Epithelial cell of esophagus (primary cell): ENCODE data around the gene TBXAS1.

Experiments
- DNase-seq: peaks from one replicate; pipeline ENCODE4 v3.0.0; 2010; ENCODE audit warnings: low read depth
- H3K4me3 ChIP-seq: 2 replicates; pipeline ENCODE4 v1.5.1; 2011; ENCODE audit warnings: mild to moderate bottlenecking, low read length, control low read depth
- CTCF ChIP-seq: IDR thresholded peaks from 2 replicates; pipeline ENCODE4 v1.5.1; 2011; ENCODE audit warnings: low read depth, mild to moderate bottlenecking, low read length, control low read depth, inconsistent platforms; ENCODE audit not compliant: insufficient read depth; ENCODE audit errors: missing control alignments

Gene TBXAS1

GRCh38 chr7:140005341-140005740, 176.3 kb downstream of the TBXAS1 start:
- H3K4me3 ChIP-seq, result no peak overlapping the region
- TF ChIP-seq CTCF, result no peak
- no peak for DNase-seq

DNA sequence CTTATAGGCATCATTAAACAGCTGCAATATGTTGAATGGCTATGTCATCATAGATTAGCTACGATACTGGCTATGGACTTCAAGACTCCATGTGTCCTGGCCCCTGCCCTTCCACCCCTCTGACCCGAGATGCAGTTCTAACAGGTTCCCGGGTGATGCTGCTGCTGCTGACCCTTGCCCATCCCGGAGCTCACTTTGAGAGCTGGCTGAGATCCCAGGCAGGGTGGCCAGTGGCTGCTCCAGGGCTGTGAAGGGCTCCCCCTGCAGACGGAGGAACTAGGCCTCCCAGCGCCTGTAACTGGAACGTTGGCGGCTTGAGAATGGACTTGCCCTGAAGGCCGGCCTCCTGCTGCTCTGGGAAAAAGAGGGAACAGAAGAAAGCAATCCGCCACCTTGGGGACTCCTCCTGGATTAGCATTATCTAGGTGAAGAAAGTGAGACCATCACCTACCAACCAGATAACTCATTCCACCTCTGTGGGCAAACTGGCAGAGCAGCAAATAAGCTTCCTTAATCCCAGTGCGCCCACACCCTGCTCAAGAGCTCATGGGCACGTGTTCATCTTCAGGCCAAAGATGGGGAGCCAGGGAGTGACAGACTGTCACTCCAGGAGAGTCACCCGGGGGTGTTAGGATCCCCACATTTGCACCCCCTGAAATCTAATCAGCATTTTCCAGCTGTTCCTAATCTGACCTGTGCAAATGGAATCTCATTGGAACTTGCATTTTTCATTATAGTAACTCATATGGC, 176.9 kb downstream of the TBXAS1 start:
- no peak overlapping the region for H3K4me3 ChIP-seq
- peak; percentile 32 for DNase-seq
- TF ChIP-seq CTCF, result peak; percentile 40

DNA sequence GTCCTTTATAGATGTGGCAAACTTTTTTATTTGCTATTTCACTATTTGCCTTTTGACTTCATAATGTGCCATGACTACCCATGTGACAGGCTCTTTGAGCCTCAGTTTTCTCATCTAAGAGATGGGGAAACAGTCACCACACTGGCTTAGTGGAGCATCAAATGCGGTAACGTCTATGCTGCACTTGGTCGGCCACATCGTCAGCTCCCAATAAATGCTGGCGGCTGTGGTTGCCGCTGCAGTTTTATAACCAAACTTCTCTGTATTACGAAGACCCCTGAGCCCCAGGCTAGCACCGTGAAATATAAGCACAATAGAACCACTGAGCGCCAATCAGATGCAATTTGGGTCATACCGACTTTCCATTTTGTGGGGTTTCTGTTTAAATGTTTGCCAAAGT, 177.5 kb downstream of the TBXAS1 start:
- H3K4me3 ChIP-seq, result no peak overlapping the region
- no peak for TF ChIP-seq CTCF

DNA sequence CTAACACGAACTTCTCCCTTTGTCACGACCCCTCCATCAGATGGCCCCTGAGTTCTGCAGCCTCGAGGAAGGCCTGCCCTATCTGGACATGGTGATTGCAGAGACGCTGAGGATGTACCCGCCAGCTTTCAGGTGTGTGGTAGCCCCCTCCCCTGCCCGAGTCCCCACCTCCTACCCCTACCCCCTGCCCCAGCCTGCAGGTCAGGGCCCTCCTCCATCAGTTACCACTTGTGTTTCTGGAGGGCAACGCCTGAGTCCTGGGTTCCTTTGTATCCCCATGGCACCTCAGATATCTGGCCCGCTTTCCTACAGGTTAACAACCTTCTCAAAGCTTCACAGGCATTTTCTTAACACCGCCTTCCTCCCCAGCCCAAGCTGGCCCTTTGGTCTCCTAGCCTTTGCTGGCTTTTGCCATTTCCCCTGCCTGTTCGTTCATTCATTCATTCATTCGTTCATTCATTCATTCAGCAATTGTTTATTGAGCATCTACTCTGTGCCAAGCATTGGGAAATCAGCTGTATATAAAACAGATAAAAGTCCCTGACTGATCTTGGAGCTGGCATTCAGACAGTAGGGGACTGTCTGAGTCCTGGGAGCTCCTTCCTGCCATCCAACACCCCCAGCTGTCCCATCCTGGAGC, 178.1 kb downstream of the TBXAS1 start:
- no peak for DNase-seq
- H3K4me3 ChIP-seq, result no peak overlapping the region
- no peak for TF ChIP-seq CTCF

More for the DNA sequence above, 177.5 kb downstream of the TBXAS1 start:
- no peak for DNase-seq

- no peak for TF ChIP-seq CTCF
- no peak for DNase-seq
- no peak overlapping the region for H3K4me3 ChIP-seq
Observed at GRCh38 chr7:140008755-140009610, 179.9 kb downstream of the TBXAS1 start.

DNA sequence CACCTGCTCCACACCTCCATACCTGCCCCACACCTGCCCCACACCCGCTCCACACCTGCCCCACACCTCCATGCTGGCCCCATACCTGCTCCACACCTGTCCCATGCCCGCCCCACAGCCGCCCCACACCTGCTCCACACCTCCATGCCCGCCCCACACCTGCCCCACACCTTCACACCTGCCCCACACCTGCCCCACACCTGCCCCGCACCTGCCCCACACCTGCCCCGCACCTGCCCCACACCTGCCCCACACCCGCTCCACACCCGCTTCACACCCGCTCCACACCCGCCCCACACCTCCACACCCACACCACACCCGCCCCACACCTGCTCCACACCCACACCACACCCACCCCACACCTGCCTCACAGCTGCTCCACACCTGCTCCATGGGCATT, 180.7 kb downstream of the TBXAS1 start:
- H3K4me3 ChIP-seq, result no peak overlapping the region
- no peak for DNase-seq
- no peak for TF ChIP-seq CTCF
